ENCODE measurements around the gene NUP62.
"Not testable (repeated sequence)": the region's sequence is repeated elsewhere in the genome, so short reads cannot be mapped to it uniquely, and the experiment has no call there.

The NUP62 gene

DNA sequence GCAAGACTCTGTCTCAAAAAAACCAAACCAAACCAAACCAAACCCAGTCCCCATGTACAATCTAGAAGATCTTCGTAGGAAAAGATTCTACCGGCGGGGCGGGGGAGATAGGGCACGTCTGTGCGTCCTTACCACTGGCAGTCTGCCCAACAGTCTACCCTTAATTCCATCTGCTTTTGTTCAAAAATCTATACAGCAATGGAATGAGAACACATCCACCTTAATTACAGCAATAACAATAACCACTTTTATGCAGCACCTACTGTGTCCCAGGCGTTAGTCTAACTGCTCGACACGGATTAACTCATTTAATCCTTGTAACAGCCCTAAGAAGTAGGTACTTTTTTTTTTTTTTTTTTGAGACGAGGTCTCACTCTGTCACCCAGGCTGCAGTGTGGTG lies 2.8 kb downstream of the NUP62 start:
- TF ChIP-seq, protein P1, sequence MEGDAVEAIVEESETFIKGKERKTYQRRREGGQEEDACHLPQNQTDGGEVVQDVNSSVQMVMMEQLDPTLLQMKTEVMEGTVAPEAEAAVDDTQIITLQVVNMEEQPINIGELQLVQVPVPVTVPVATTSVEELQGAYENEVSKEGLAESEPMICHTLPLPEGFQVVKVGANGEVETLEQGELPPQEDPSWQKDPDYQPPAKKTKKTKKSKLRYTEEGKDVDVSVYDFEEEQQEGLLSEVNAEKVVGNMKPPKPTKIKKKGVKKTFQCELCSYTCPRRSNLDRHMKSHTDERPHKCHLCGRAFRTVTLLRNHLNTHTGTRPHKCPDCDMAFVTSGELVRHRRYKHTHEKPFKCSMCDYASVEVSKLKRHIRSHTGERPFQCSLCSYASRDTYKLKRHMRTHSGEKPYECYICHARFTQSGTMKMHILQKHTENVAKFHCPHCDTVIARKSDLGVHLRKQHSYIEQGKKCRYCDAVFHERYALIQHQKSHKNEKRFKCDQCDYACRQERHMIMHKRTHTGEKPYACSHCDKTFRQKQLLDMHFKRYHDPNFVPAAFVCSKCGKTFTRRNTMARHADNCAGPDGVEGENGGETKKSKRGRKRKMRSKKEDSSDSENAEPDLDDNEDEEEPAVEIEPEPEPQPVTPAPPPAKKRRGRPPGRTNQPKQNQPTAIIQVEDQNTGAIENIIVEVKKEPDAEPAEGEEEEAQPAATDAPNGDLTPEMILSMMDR (conservative IDR thresholded peaks at IDR 0.05; ENCODE audit: control insufficient read depth, insufficient read depth, low read depth, low read length) = no peak
- no peak overlapping the region for H3K4me3 ChIP-seq (ENCODE audit: control insufficient read depth, low read depth, low read length)
- DNase-seq (ENCODE audit: low read depth) = no peak

DNA sequence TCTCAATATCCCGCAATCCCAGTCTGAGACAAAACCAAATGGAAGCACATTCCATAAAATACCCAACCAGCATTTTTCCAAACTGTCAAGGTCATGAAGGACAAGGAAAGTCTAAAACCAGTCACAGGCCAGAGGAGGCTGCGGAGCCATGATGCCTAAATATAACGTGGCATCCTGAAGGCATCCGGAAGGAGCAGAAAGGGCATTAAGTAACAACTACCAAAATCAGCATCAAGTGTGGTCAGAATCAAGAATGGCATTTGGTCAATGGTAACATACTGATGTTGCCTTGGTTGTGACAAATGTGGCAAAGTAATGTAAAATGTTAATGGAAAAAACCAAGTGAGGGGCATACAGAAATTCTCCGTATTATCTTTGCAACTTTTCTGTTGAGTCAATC lies 3.8 kb downstream of the NUP62 start:
- DNase-seq (ENCODE audit: low read depth) = no peak
- no peak overlapping the region for H3K4me3 ChIP-seq (ENCODE audit: control insufficient read depth, low read depth, low read length)
- TF ChIP-seq, protein P1 (conservative IDR thresholded peaks at IDR 0.05; ENCODE audit: control insufficient read depth, insufficient read depth, low read depth, low read length) = no peak

DNA sequence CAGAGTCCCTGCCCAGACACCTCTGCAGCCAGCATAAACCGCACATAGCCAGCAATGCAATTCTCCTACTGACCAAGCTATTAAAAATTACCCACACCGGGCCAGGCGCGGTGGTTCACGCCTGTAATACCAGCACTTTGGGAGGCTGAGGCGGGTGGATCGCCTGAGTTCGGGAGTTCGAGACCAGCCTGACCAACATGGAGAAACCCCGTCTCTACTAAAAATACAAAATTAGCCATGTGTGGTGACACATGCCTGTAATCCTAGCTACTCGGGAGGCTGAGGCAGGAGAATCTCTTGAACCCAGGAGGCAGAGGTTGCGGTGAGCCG lies 4.5 kb downstream of the NUP62 start:
- DNase-seq (ENCODE audit: low read depth); H3K4me3 ChIP-seq (ENCODE audit: control insufficient read depth, low read depth, low read length): not testable (repeated sequence)

DNA sequence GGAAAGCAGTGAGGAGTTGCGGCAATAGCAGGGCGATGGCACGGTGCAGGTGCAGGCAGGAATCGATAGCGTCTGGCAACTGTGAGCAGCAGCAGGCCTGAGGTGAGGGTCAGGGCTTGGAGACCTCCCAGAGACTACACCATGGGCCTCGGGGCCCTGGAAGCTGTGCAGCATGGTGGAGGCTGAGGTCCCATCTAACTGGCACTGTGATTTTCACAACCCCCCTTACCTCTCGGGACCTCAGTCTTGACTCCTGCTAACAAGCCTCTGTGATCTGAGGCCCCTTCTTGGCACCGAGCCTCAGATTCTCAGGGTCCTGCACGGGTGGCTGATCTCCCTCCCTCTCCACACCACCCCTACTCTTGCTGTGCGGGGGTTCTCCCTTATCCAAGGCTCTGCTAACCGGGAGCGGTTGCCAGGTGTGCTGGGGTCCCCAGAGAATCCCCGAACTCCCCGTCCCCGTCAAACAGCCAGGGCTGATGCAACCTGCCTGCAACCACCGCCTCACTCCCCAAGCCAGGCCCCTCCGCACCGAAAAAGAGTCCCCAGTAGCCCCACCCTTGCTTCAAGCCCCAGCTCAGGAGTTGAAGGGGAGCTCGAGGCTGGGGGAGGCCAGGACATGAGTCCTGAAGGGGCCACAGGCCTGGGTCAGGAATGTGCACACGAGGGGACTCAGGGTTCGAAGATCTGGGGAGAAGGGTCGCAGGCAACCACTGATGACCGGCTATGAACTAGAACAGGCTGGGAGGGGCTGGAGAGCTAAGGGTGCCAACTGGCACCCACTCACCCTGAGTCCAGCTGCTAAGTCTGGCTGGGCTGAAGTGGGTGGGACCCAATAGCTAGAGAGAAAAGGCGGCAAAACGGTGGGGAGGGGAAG lies 5.1 kb downstream of the NUP62 start:
- TF ChIP-seq, protein P1 (conservative IDR thresholded peaks at IDR 0.05; ENCODE audit: control insufficient read depth, insufficient read depth, low read depth, low read length) = no peak
- DNase-seq (ENCODE audit: low read depth) = peak; percentile 31
- no peak overlapping the region for H3K4me3 ChIP-seq (ENCODE audit: control insufficient read depth, low read depth, low read length)

DNA sequence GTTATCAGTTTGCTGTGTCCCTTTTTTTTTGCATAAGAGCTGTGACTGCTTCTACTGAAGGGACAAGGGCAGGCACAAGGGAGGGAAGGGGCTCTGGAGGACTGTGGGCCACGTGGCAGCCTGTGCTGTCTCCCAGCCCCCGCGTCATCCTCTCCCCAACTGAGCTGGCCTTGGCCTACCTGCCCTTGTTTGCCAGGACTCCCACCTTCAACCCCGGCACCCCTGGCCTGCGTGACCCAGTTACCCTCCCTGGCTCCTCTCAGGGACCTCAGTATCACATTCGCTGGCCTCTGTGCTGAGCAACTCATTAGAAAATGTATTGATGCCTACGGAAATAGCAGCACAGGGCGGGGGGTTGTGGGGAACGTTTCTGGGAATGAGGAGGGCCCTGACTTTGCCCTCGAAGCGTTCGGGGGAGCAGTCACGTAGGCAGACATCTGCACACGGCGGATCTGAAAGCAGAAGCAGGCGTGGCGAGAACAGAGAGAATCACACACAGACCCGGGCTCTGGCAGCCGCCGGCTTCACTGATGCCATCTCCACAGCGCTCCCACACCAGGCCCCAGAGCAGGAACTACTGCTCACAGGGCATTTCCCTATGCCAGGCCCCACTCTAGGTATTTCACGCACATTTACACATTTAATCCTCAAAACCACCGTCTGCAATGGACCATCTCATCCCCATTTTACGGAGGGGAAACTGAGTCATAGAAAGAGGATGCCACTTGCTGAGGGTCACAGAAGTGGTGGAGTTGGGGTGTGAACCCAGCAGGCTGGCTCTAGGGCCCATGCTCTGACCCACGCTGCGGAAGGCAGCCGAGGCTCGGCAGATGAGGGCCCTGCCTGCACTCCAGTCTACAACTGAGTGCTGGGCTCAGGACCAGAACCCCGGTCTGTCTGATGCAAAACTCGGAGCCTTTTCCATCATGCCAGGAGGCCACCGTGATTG lies 6.0 kb downstream of the NUP62 start:
- TF ChIP-seq, protein P1 (conservative IDR thresholded peaks at IDR 0.05; ENCODE audit: control insufficient read depth, insufficient read depth, low read depth, low read length) = no peak
- H3K4me3 ChIP-seq (ENCODE audit: control insufficient read depth, low read depth, low read length) = no peak overlapping the region
- no peak for DNase-seq (ENCODE audit: low read depth)

DNA sequence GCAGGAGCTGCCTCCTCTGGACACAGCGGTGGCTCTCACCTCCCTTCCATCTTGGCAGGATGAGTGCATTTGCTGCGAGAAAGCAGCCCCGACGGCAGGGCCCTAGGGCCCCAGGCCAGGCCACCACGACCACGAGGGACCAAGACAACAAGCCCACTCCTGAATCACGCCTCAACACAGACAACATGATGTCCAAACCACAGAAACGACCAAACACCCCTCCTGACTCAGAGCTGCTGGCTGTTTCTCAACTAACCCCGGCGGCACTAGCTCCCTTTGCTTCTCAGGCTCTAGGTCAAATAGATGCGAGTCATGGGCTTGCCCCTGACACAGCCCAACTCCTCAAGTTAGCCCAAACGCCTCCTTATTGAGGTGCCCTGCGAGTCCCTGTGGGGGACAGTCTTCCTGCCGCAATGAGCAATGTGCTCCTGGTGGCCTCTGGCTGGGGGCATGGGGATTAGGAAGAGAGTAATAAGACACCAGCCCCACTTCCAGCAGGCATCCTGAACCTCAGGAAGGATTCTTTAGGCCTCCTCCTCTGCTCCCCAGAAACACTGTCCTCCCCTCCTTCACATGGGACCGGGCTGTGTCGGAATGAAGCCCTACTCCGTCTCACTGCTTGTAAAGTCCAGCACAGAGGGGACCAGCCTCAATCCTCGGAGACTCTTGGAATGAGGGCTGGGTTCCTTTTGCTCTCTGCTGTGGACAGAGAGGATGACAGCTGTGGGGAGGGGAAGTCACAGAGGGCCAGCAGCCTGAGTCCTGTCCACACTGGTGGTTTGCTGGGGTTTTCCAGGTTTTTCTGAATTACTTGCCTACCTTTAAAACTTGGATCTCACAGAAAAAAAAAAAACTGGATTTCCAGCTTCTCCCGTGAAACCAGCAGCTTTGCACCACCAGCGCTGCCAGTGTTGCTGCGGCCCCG lies 7.2 kb downstream of the NUP62 start:
- H3K4me3 ChIP-seq (ENCODE audit: control insufficient read depth, low read depth, low read length) = no peak overlapping the region
- TF ChIP-seq, protein P1 (conservative IDR thresholded peaks at IDR 0.05; ENCODE audit: control insufficient read depth, insufficient read depth, low read depth, low read length) = no peak
- peak; percentile 85 for DNase-seq (ENCODE audit: low read depth)
